ENCODE results near the gene NELFA. TPM values are rescaled to one million over a fixed set of nuclear protein-coding genes. Genes with fewer than 3 reads are reported as not detected.

The NELFA gene
- total RNA-seq, 1 experiment from 2014 or later: 56.1 TPM

DNA sequence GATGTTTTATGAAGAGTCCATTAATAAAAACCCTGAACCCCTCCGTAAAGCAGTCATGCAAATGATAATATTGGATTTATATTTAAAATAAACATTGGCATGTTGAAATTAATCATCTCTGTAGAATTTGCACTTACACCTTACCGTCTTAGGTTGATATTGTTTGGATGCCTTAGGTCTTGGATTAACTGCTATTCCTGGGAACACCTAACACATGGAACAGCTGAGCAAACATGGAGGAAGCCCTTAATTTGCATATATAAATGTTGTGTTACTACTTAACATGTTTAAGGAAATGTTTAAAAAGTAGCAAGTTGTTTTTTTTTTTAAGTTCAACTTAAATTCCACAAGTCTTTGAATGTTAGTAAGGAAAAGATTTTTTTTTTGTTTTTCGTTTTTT lies 75.1 kb downstream of the NELFA start:
- POLR2A ChIA-PET: no interaction called here

More for the DNA sequence above, 75.1 kb downstream of the NELFA start:
- Histone ChIP-seq H4K20me1 (ENCODE audit: insufficient read depth) (no peaks in the 10 kb centered on the region), H2AFZ (ENCODE audit: low read depth, low read length, poor library complexity, severe bottlenecking) (no peak overlapping the region), H3K9me3 (ENCODE audit: control insufficient read depth in 1 of 2, insufficient read depth in 1 of 2, low read depth in 1 of 2, low read length in 2 of 2) (no peaks in the 10 kb centered on the region), H3K36me3 (ENCODE audit: control insufficient read depth in 1 of 2, insufficient read depth in 2 of 2, low read length in 2 of 2) (peaks cover 13 to 27% of the 10 kb centered on the region in 2 experiments; a peak in 3 of 4 replicates), H3K4me2 (ENCODE audit: low read length) (no peak overlapping the region), H3K27me3 (ENCODE audit: insufficient read depth, low read length) (no peaks in the 10 kb centered on the region), H3K79me2 (ENCODE audit: insufficient read depth, low read length) (peaks cover 45% of the 10 kb centered on the region), H3K9ac (ENCODE audit: low read length) (no peak overlapping the region), H3K9me2 (ENCODE audit: insufficient read depth) (no peaks in the 10 kb centered on the region), H3K4me3 (replicated peaks in 1 of 2; ENCODE audit: low read depth in 1 of 2, low read length in 2 of 2) (no peak overlapping the region), H3K27ac (ENCODE audit: low read depth, low read length) (no peak overlapping the region), H3K4me1 (ENCODE audit: control insufficient read depth in 1 of 2, insufficient read depth in 2 of 2, low read length in 2 of 2) (peaks cover 0 to 9% of the 10 kb centered on the region in 2 experiments; a peak in 2 of 4 replicates)
- intact Hi-C loops (cut with micrococcal nuclease): no loop called here
- ATAC-seq (no peak), DNase-seq (ENCODE audit: low read depth, low spot score) (no peak)
- ChIA-PET CTCF (no interaction called here), RAD21 (ENCODE audit: low non-redundant PET in 1 of 2, low total read pairs in 2 of 2, uncharacterized antibody in 2 of 2, unreplicated experiment in 2 of 2) (no interaction called here)
- no peak for TF ChIP-seq TCF7L2 (IDR thresholded peaks at IDR 0.05; ENCODE audit: borderline replicate concordance, extremely low read depth, insufficient read depth, insufficient read length)
- TF ChIP-seq SIN3A (IDR thresholded peaks at IDR 0.05; ENCODE audit: low read depth): no peak
- no peak for TF ChIP-seq JUND (IDR thresholded peaks at IDR 0.05)
- no peak for TF ChIP-seq ZFX (IDR thresholded peaks at IDR 0.05)
- TF ChIP-seq RAD21 (IDR thresholded peaks at IDR 0.05; ENCODE audit: low read depth): no peak
- TF ChIP-seq MAX (IDR thresholded peaks at IDR 0.05): no peak
- TF ChIP-seq, protein P1, sequence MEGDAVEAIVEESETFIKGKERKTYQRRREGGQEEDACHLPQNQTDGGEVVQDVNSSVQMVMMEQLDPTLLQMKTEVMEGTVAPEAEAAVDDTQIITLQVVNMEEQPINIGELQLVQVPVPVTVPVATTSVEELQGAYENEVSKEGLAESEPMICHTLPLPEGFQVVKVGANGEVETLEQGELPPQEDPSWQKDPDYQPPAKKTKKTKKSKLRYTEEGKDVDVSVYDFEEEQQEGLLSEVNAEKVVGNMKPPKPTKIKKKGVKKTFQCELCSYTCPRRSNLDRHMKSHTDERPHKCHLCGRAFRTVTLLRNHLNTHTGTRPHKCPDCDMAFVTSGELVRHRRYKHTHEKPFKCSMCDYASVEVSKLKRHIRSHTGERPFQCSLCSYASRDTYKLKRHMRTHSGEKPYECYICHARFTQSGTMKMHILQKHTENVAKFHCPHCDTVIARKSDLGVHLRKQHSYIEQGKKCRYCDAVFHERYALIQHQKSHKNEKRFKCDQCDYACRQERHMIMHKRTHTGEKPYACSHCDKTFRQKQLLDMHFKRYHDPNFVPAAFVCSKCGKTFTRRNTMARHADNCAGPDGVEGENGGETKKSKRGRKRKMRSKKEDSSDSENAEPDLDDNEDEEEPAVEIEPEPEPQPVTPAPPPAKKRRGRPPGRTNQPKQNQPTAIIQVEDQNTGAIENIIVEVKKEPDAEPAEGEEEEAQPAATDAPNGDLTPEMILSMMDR (IDR thresholded peaks at IDR 0.05 in 2 of 3, conservative IDR thresholded peaks at IDR 0.05 in 1 of 3; ENCODE audit: borderline replicate concordance in 1 of 3, insufficient read depth in 1 of 3, low read depth in 2 of 3, low read length in 2 of 3): no peak
- no peak for TF ChIP-seq ATF3 (IDR thresholded peaks at IDR 0.05)
- TF ChIP-seq EZH2 (IDR thresholded peaks at IDR 0.05): no peak
- TF ChIP-seq CEBPB (IDR thresholded peaks at IDR 0.05; ENCODE audit: low read depth): no peak
- TF ChIP-seq CBX3 (IDR thresholded peaks at IDR 0.05; ENCODE audit: low read depth): no peak
- TF ChIP-seq POLR2AphosphoS5 (IDR thresholded peaks at IDR 0.05; ENCODE audit: low read depth, low read length): no peak
- no peak for TF ChIP-seq SRF (IDR thresholded peaks at IDR 0.05; ENCODE audit: low read depth)
- no peak for TF ChIP-seq REST (IDR thresholded peaks at IDR 0.05; ENCODE audit: low read depth)
- TF ChIP-seq EZH2phosphoT487 (IDR thresholded peaks at IDR 0.05; ENCODE audit: borderline replicate concordance): no peak
- TF ChIP-seq POLR2A (IDR thresholded peaks at IDR 0.05; ENCODE audit: borderline replicate concordance, extremely low read depth, insufficient read depth, insufficient read length): no peak
- no peak for TF ChIP-seq YY1 (IDR thresholded peaks at IDR 0.05; ENCODE audit: extremely low read depth, insufficient replicate concordance, low read depth, low read length)
- no peak for TF ChIP-seq SP1 (IDR thresholded peaks at IDR 0.05; ENCODE audit: low read depth)
- TF ChIP-seq, protein P2, sequence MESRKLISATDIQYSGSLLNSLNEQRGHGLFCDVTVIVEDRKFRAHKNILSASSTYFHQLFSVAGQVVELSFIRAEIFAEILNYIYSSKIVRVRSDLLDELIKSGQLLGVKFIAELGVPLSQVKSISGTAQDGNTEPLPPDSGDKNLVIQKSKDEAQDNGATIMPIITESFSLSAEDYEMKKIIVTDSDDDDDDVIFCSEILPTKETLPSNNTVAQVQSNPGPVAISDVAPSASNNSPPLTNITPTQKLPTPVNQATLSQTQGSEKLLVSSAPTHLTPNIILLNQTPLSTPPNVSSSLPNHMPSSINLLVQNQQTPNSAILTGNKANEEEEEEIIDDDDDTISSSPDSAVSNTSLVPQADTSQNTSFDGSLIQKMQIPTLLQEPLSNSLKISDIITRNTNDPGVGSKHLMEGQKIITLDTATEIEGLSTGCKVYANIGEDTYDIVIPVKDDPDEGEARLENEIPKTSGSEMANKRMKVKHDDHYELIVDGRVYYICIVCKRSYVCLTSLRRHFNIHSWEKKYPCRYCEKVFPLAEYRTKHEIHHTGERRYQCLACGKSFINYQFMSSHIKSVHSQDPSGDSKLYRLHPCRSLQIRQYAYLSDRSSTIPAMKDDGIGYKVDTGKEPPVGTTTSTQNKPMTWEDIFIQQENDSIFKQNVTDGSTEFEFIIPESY (IDR thresholded peaks at IDR 0.05; ENCODE audit: extremely low read depth, insufficient replicate concordance, low read length): no peak
- no TSS peak for BruUV-seq (replicated peaks)

Measured in HCT116 (cell line).